GM10847 (cell line): ENCODE data around the gene TSPAN14.

Experiments used
- POLR2A ChIP-seq: IDR thresholded peaks from 2 replicates; pipeline ENCODE4 v1.6.1; 2011; ENCODE audit not compliant: insufficient read length; ENCODE audit errors: extremely low read depth

The TSPAN14 gene

DNA sequence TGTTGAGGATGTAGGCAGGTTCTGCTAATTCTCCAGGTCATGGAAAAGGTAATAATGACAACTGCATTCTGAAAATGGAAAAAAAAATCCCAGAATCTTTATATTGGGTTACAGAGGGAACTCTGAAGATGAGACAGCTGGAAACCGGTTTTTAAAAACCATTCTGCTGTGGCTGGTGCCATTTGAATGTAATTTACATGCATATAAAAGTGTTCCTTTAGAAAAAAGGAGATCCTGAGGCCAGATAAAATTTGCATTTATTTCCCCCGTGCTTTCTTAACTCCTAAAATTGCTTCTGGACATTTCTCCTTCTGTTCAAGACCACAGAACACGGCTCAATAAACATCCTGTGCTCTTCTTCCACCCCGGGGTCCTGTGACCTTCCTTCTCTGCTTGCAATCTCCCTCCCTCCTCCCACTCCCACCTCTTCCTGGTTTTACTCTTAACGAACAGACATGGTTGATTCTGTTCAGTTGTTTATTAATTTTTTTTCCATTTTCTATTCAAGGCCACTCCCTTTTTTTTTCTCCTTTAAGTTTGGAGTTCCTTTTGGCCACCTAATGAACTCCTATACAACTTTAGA, 125.2 kb downstream of the TSPAN14 start:
- TF ChIP-seq POLR2A: no peak

DNA sequence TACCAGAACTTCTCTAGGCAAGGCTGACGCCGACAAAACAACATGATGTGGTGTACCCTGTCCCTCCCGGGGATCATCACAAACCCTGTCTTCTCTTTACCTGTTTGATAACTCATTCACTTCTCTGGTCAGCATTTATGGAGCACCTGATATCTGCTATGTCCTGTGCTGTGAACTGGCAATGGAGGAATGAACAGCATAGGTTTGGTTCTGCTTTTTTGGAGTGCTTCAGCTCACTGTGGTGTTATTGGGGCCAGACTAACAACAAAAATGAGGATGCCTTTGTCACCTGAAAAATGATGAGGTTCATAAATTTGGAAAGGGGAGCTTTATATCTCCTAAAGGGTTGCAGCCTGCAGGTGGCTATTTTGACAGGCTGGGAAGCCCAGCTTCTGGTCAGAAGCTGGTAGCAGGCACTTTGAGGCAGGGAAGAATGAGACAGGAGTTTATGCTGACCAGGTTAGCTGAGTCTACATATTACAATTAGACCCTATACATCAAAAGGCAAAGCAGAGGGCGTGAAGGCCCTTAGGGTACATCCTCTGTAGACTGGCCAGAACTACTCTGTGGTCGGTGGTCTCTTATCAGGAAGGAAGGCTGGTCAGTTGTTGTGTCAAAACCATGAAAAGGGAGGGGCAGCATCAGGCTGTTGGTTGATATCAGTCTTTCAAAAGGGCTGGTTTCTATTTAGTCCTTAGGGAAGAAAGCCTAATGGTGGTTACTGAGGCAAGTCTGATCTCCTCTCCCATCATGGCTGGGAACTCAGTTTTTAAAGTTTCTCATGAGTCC, 125.9 kb downstream of the TSPAN14 start:
- TF ChIP-seq POLR2A: no peak

DNA sequence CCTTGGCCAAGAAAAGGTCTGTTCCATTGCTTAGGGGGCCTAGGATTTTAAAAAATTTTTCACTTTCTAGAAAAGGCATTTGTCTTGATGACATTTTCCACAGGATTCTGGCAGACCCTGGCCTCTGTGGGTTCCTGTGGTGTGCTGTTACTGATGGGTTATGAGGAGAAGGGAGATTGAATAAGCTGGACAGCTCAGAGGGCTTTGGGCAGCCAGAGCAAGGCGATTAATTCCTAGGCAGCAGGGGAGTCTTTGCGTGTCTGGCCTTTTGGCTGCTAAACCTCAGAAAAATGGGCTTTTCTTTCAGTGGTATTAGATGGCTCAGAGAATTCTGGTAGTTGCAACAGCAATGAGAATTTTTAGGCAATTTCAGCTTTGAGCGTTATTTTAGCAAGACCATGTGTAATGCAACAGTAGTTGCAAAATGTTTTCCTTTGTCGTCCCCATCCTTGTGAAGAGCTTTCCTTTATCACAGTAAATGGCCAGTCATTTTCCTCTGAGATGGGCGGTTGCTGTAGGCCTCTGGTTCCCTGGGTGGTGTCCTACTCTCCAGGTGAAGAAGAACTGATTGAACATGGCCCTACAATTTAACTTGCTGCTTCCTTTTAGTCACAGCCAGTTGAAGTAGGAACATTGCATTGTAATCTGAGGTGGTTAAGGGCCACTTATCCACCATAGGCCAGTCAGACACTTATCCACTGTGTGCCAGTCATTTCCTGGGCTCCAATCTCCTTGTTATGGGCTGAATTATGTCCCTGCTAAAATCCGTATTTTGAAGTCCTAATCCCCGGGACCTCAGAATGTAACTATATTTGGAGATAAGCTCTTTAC, 126.7 kb downstream of the TSPAN14 start:
- no peak for TF ChIP-seq POLR2A

DNA sequence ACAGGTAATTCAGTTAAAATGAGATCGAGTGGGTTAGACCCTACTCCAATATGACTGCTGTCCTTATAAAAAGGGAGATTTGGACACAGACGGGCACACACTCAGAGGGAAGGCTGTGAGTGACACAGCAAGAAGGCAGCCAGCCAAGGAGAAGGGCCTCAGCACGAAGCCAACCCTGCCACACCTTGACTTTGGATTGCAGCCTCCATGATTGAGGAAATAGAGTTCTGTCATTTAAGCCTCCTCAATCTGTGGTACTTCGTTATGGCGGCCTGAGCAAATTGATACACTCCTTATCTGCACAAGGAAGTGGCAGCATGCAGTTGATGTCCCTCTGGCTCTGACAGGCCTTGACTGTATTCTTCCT, 127.3 kb downstream of the TSPAN14 start:
- no peak for TF ChIP-seq POLR2A

DNA sequence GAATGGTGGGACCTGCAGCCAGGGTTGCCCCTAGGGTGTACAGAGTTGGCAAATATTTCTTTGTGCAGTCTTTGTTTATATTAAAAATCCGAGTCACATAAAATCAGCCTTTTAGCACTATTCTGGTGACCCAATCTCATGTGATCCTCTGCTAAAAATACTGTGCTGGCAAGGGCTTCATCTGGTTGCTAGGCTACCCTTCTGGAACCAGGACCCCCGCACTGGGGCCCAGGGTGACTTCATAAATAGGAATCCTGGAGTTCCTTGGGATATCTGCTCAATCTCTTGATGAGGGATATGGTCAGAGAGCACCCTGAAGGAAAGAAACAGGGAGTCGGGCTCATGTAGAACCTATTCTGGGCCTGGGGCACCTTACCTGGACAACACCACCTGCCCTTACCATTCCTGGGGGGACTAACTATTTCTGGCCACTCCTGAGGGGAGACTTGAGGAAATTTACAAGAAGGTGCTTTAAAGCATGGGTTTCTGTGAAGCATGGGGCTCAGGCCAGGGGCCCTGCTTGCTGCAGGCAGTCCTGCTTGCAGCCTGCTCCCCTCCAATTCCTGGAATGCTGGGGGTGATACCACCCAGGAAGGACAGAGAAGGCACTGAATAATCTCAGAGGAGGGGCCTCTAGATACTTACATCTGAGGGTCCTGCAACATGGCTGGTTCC, 128.3 kb downstream of the TSPAN14 start:
- no peak for TF ChIP-seq POLR2A
